K562 (cell line): Measurements from ENCODE around the gene GALNT7. TPM values are rescaled to one million over a fixed set of nuclear protein-coding genes. Genes with fewer than 3 reads are reported as not detected.

ENCODE experiments used
- ATAC-seq: fragments of 200-7000 bp; cut with Tn5 transposase; 3 replicates; pipeline ENCODE4 v1.9.1; 2020; ENCODE audit warnings: moderate library complexity
- BruUV-seq: library from RNA; stranded (reverse); fragments of 400-500 nt; replicated peaks from 2 replicates; lab custom pipeline; 2021; lab: Mats Ljungman, UMichigan
- CTCF ChIA-PET: fragments of 300-600 bp; formaldehyde crosslinking; extraction: SDS; loops from one replicate; lab custom pipeline; 2021; ENCODE audit warnings: low intra/inter-chr PET ratio; lab: Yijun Ruan, JAX
- POLR2A ChIA-PET: fragments of 300-600, 350-650 bp; sonication (Branson Sonifier 250); formaldehyde crosslinking; extraction: SDS; loops from one replicate; lab custom pipeline; 2021; ENCODE audit warnings: antibody characterized with exemption, inconsistent platforms; lab: Yijun Ruan, JAX
- DNase-seq, 4 experiments: peaks; one replicate each; pipeline versions ENCODE4 v3.0.0 to v3.0.0-alpha.2; 2011 to 2018; ENCODE audit warnings: low spot score in 3 of 4, mixed read lengths in 3 of 4; ENCODE audit errors: extremely low read depth in 1 of 4
- FAIRE-seq: peaks from 2 replicates; lab custom pipeline; 2011; peaks lifted over from hg19 to GRCh38; lab: Jason Lieb, UNC
- H2AFZ ChIP-seq: 2 replicates; pipeline ENCODE4 v1.6.0; 2011; ENCODE audit warnings: low read depth, low read length, control low read depth, inconsistent platforms
- H3K27ac ChIP-seq: fragments of 200-600 bp; 3 replicates; pipeline ENCODE4 v1.8.0; 2011; ENCODE audit warnings: low read depth, mild to moderate bottlenecking, control low read depth, inconsistent platforms, low read length, moderate library complexity, mixed read lengths; ENCODE audit errors: extremely low read depth
- H3K27me3 ChIP-seq, 2 experiments: fragments of 300-600 bp in 1 of 2; 2 replicates in 1 of 2; 3 replicates in 1 of 2; pipeline versions ENCODE4 v1.6.0 to v1.8.0; 2011; ENCODE audit warnings: inconsistent platforms in 2 of 2, low read length in 2 of 2, mild to moderate bottlenecking in 1 of 2, mixed read lengths in 1 of 2, moderate library complexity in 1 of 2; ENCODE audit not compliant: control insufficient read depth in 2 of 2, insufficient read depth in 2 of 2
- H3K36me3 ChIP-seq: fragments of 300-600 bp; 3 replicates; pipeline ENCODE4 v1.8.0; 2011; ENCODE audit warnings: mild to moderate bottlenecking, low read length, inconsistent platforms; ENCODE audit not compliant: control insufficient read depth, insufficient read depth
- H3K4me1 ChIP-seq, 2 experiments: fragments of 200-600 bp in 1 of 2; replicated peaks in 1 of 2; 2 replicates in 1 of 2; 3 replicates in 1 of 2; pipeline versions ENCODE4 v1.5.1 to v1.8.0; 2011; ENCODE audit warnings: inconsistent platforms in 2 of 2, low read length in 2 of 2, mild to moderate bottlenecking in 1 of 2, mixed read lengths in 1 of 2, moderate library complexity in 1 of 2; ENCODE audit not compliant: control insufficient read depth in 2 of 2, insufficient read depth in 2 of 2
- H3K4me2 ChIP-seq: 2 replicates; pipeline ENCODE4 v1.6.1; 2011; ENCODE audit warnings: low read length, control low read depth, inconsistent platforms, mixed read lengths; ENCODE audit not compliant: insufficient read depth
- H3K4me3 ChIP-seq: fragments of 200-600 bp; sonication (generic), shearing (Covaris generic); 2 replicates; pipeline ENCODE4 v1.5.1; 2016; ENCODE audit warnings: control low read depth, inconsistent platforms
- H3K79me2 ChIP-seq: fragments of 200-600 bp; 3 replicates; pipeline ENCODE4 v1.8.0; 2011; ENCODE audit warnings: low read length, inconsistent platforms; ENCODE audit not compliant: control insufficient read depth, insufficient read depth
- H3K9ac ChIP-seq, 2 experiments: 2 replicates each; pipeline versions ENCODE4 v1.6.0 to v1.6.1; 2011; ENCODE audit warnings: low read depth in 2 of 2, low read length in 2 of 2, control low read depth in 1 of 2, inconsistent platforms in 1 of 2, mild to moderate bottlenecking in 1 of 2, mixed read lengths in 1 of 2; ENCODE audit not compliant: insufficient read depth in 1 of 2
- H3K9me1 ChIP-seq: one replicate; pipeline ENCODE4 v1.6.0; 2011; ENCODE audit warnings: inconsistent platforms, mild to moderate bottlenecking, low read length, moderate library complexity; ENCODE audit not compliant: control insufficient read depth, insufficient read depth
- H3K9me3 ChIP-seq: replicated peaks from 2 replicates; pipeline ENCODE4 v1.5.1; 2011; ENCODE audit warnings: low read depth, low read length, inconsistent platforms; ENCODE audit not compliant: control insufficient read depth, insufficient read depth
- H4K20me1 ChIP-seq: replicated peaks from 2 replicates; pipeline ENCODE4 v1.6.1; 2011; ENCODE audit warnings: low read length, inconsistent platforms, mixed read lengths; ENCODE audit not compliant: control insufficient read depth, insufficient read depth
- CEBPG ChIP-seq, 3 experiments: fragments of 200-800 bp in 1 of 3; sonication (Bioruptor generic) in 1 of 3; sonication (generic) in 1 of 3; formaldehyde crosslinking in 1 of 3; IDR thresholded peaks in 2 of 3; conservative IDR thresholded peaks in 1 of 3; 2 replicates each; pipeline versions ENCODE4 v1.6.1 to v1.8.0; 2016 to 2022; ENCODE audit warnings: missing compliant biosample characterization in 2 of 3, missing genetic modification characterization in 2 of 3, mild to moderate bottlenecking in 1 of 3, missing genetic modification reagents in 1 of 3
- HDAC1 ChIP-seq, 2 experiments: fragments of 450-650 bp; IDR thresholded peaks; 2 replicates each; pipeline ENCODE4 v1.6.1; 2016 to 2017; ENCODE audit warnings: inconsistent platforms in 1 of 2, mild to moderate bottlenecking in 1 of 2, moderate library complexity in 1 of 2
- HNRNPL ChIP-seq: fragments of 200-400 bp; formaldehyde crosslinking; IDR thresholded peaks from 2 replicates; pipeline ENCODE4 v1.6.1; 2017; ENCODE audit warnings: low read depth, mild to moderate bottlenecking, low read length
- IFI16 ChIP-seq: fragments of 250-450 bp; sonication (Bioruptor Pico); IDR thresholded peaks from 2 replicates; pipeline ENCODE4 v2.1.2; 2022; ENCODE audit warnings: mild to moderate bottlenecking, inconsistent platforms
- NUFIP1 ChIP-seq: fragments of 450-650 bp; IDR thresholded peaks from 2 replicates; pipeline ENCODE4 v1.6.1; 2018; ENCODE audit not compliant: partially characterized antibody
- ZNF551 ChIP-seq: fragments of 250-450 bp; sonication (Bioruptor Pico); IDR thresholded peaks from 2 replicates; pipeline ENCODE4 v1.5.0; 2021; ENCODE audit warnings: mild to moderate bottlenecking, moderate library complexity
- WGBS: fragments of 100-300 bp; shearing (Covaris generic); methylation state at CpG from one replicate; pipeline ENCODE4 v1.1.6; 2016; ENCODE audit warnings: low coverage, mixed read lengths; ENCODE audit not compliant: insufficient coverage; ENCODE audit errors: missing lambda C conversion rate; 5-methylcytosine and 5-hydroxymethylcytosine counted together
- in situ Hi-C: fragments of 300-500 bp; cut with MboI; formaldehyde crosslinking; loops from 4 replicates; pipeline ENCODE4 v1.15.0; 2018; ENCODE audit warnings: inconsistent platforms, mixed read lengths
- intact Hi-C: fragments of 100-400 bp; cut with micrococcal nuclease; formaldehyde crosslinking; loops from 2 replicates; pipeline ENCODE4 v1.14.2; 2022
- polyA plus RNA-seq, 8 experiments: library from polyadenylated mRNA; depleted of rRNA in 4 of 8; stranded (reverse) in 5 of 8; unstranded in 3 of 8; fragments of >200 nt; fragmentation: Nextera tagmentation in 2 of 8; fragmentation: Illumina TruSeq in 1 of 8; extraction: Ambion mirVana in 2 of 8; extraction: Trizol in 1 of 8; gene quantifications; 2 replicates each; pipeline versions ENCODE4 v1.2.1 to v1.2.3, GENCODE V29; 2011 to 2014; ENCODE audit warnings: inconsistent platforms in 1 of 8, missing spikeins in 1 of 8
- total RNA-seq, 7 experiments: library from RNA; depleted of rRNA in 6 of 7; stranded (reverse); fragments of >200 nt in 6 of 7; fragmentation: Illumina TruSeq in 2 of 7; extraction: Trizol in 2 of 7; gene quantifications; 2 replicates each; pipeline versions ENCODE4 v1.2.1 to v1.2.3, GENCODE V29; 2011 to 2021; ENCODE audit warnings: low replicate concordance in 1 of 7
- TF ChIP-seq, protein P1 (sequence below): sonication (generic); formaldehyde crosslinking; IDR thresholded peaks from 2 replicates; pipeline ENCODE4 v1.8.1; 2023; ENCODE audit warnings: mild to moderate bottlenecking, missing genetic modification reagents
- TF ChIP-seq, protein P2 (sequence below), 2 experiments: fragments of 150-350 bp in 1 of 2; IDR thresholded peaks; 2 replicates each; pipeline ENCODE4 v1.6.1; 2012 to 2016; ENCODE audit warnings: low read depth in 2 of 2, low read length in 2 of 2, mild to moderate bottlenecking in 1 of 2, moderate library complexity in 1 of 2

Gene GALNT7
- total and polyA plus RNA-seq, 9 of the 15 experiments (the other 6 are each of a cell fraction or from before 2014, with no cell fraction given), result 16.7 to 38.7 (median 31.1) TPM

DNA sequence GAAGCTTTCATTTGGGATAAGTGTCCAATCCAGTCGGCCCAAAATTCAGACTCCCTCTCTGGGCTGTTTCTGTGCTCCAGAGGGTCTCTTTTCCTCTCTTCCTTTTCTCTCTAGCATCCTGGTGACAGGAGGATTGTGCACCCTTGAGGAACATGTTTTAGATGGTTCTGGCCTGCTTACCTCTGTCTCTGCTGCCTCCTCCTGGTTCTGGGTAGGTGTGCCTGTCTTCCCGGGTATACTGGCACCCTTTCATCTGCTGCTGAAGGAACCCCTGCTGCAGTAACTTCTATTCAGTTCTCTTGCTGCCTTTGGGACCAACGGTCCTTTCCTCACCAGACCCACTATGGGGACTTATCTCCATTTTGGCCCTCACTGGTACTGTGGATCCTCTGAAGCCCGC, 112.4 kb downstream of the GALNT7 start:
- H2AFZ ChIP-seq, result peak overlapping the region; percentile 72; the same call in 1 of the 2 replicates
- H3K36me3 ChIP-seq, result 0 out of 3 replicates have a peak, but pooled peaks cover 3% of the 10 kb centered on the region
- no TSS peak for BruUV-seq
- peak overlapping the region; percentile 76 for H3K27ac ChIP-seq
- no peaks in the 10 kb centered on the region for H3K27me3 ChIP-seq
- H3K4me3 ChIP-seq, result peak overlapping the region; percentile 36
- H3K9me3 ChIP-seq, result peaks cover 17% of the 10 kb centered on the region
- ATAC-seq (peak; percentile 79), FAIRE-seq (no peak), DNase-seq (peak in 1 of 4 experiments; percentile 42)
- peaks cover 47% of the 10 kb centered on the region for H3K79me2 ChIP-seq
- H3K9ac ChIP-seq, result peak overlapping the region; percentile 35 to 80; a peak in 3 of 4 replicates
- in situ Hi-C loops, result no loop called here
- CTCF ChIA-PET, result interaction anchor here (1.3 to 1.4 kb wide), 2 partner anchors 256 to 268 kb away, joined by 3 read pairs; no protein-coding TSS in a partner anchor
- intact Hi-C loops, result loop anchor here (1.0 to 5.0 kb wide), 3 partner anchors 16 to 268 kb away; partner anchors contain the start of gene SAP30
- no peaks in the 10 kb centered on the region for H3K9me1 ChIP-seq
- WGBS, result 43% methylated on average over 4 of the region's 4 CpGs
- H4K20me1 ChIP-seq, result 0 out of 2 replicates have a peak, but pooled peaks cover 2% of the 10 kb centered on the region
- POLR2A ChIA-PET, result interaction anchor here (0.6 to 1.2 kb wide), 4 partner anchors 10 to 90 kb away, joined by 3 to 5 read pairs (median 4); partner anchors contain the start of genes HMGB2 and SAP30
- H3K4me1 ChIP-seq, result peaks cover 7 to 17% of the 10 kb centered on the region in 2 experiments
- H3K4me2 ChIP-seq, result peak overlapping the region; percentile 81
- no peak for TF ChIP-seq HDAC1 (IDR thresholded peaks at IDR 0.05)
- TF ChIP-seq, protein P1, sequence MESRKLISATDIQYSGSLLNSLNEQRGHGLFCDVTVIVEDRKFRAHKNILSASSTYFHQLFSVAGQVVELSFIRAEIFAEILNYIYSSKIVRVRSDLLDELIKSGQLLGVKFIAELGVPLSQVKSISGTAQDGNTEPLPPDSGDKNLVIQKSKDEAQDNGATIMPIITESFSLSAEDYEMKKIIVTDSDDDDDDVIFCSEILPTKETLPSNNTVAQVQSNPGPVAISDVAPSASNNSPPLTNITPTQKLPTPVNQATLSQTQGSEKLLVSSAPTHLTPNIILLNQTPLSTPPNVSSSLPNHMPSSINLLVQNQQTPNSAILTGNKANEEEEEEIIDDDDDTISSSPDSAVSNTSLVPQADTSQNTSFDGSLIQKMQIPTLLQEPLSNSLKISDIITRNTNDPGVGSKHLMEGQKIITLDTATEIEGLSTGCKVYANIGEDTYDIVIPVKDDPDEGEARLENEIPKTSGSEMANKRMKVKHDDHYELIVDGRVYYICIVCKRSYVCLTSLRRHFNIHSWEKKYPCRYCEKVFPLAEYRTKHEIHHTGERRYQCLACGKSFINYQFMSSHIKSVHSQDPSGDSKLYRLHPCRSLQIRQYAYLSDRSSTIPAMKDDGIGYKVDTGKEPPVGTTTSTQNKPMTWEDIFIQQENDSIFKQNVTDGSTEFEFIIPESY (CRISPR knock-in tag), result no peak
- TF ChIP-seq ZNF551 (CRISPR knock-in tag), result no peak
- TF ChIP-seq NUFIP1, result no peak
- TF ChIP-seq, protein P2, sequence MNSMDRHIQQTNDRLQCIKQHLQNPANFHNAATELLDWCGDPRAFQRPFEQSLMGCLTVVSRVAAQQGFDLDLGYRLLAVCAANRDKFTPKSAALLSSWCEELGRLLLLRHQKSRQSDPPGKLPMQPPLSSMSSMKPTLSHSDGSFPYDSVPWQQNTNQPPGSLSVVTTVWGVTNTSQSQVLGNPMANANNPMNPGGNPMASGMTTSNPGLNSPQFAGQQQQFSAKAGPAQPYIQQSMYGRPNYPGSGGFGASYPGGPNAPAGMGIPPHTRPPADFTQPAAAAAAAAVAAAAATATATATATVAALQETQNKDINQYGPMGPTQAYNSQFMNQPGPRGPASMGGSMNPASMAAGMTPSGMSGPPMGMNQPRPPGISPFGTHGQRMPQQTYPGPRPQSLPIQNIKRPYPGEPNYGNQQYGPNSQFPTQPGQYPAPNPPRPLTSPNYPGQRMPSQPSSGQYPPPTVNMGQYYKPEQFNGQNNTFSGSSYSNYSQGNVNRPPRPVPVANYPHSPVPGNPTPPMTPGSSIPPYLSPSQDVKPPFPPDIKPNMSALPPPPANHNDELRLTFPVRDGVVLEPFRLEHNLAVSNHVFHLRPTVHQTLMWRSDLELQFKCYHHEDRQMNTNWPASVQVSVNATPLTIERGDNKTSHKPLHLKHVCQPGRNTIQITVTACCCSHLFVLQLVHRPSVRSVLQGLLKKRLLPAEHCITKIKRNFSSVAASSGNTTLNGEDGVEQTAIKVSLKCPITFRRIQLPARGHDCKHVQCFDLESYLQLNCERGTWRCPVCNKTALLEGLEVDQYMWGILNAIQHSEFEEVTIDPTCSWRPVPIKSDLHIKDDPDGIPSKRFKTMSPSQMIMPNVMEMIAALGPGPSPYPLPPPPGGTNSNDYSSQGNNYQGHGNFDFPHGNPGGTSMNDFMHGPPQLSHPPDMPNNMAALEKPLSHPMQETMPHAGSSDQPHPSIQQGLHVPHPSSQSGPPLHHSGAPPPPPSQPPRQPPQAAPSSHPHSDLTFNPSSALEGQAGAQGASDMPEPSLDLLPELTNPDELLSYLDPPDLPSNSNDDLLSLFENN (IDR thresholded peaks at IDR 0.05; ENCODE audit: low read depth in 2 of 2, low read length in 2 of 2), result no peak
- no peak for TF ChIP-seq IFI16
- TF ChIP-seq CEBPG (CRISPR knock-in tag; IDR thresholded peaks at IDR 0.05), result no peak
- TF ChIP-seq CEBPG (tag; conservative IDR thresholded peaks at IDR 0.05 in 1 of 2, IDR thresholded peaks at IDR 0.05 in 1 of 2), result no peak
- no peak for TF ChIP-seq HNRNPL
